Fibroblast of skin of scalp (primary cell): ENCODE measurements around the gene TUT4.

Experiments
- DNase-seq: peaks from one replicate; pipeline ENCODE4 v3.0.0-alpha.2; 2013

TUT4 gene

DNA sequence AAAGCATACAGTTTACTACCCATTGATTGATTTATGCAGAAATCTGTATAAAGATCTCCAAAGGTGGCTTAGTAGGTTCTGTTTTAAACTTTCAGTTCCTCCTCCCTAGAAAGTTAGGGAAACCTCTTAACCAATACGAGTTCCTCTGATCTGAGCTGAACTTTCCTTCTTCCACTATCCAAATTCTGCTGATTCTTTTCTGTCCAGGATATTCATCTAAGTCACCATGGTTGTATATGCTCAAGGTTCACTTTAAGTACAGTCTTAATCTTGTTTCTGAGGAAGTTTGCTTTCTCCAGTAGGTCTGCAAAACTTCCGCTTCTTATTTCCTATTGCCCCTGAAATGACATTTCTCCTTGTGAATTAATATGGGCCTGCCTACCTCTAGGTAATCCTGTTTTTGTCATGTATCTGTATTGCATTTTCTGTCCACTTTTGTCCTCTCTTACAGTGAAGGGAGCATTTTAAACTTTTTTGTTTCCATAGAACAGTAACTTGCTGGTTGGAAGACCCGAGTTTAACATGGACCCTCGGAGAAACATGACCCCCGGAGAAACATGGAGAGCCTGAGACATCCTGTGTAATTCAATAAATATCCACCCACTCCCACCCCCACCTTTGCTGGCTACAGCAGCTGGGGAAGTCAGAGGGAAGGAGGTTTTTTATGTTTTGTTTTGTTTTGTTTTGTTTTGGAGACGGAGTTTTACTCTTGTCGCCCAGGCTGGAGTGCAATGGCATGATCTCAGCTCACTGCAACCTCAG, 16.7 kb upstream of the TUT4 start:
- DNase-seq = no peak

DNA sequence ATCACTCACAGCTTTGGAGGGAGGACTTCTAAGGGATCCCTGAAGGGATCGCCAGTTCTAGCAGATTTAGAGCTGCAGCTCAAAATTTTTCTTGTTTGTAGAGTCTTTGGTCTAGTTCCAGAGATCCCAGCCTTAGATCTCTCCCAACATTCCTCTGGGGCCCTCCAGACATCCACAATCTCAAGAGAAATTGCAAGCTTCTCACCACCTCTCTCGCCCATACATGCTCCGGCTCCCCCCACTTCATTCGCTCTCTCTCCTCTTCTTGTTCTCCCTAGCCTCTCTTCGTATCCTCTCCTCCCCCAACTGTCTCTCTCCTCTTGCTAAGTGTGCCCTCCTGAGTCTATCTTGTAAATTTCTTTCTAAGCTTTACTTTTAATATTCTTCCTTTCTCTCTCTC, 15.1 kb upstream of the TUT4 start:
- peak; percentile 15 for DNase-seq

DNA sequence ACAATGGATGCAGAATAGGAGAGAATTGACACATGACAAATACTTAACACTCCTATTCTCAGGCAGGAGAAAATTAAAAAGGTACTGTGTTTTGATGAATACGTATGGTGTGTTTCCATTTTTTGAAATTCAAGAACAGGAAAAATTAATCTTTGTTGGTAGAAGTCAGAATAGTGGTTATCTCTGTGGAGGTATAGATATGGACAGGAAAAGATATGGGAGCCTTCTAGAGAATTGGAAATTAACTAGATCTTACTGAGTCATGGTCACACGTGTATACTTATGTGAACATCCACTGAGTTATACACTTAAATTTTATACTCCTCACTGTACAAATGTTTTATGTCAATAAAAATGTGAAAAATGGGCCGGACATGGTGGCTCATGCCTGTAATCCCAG, 9.9 kb upstream of the TUT4 start:
- DNase-seq = no peak

DNA sequence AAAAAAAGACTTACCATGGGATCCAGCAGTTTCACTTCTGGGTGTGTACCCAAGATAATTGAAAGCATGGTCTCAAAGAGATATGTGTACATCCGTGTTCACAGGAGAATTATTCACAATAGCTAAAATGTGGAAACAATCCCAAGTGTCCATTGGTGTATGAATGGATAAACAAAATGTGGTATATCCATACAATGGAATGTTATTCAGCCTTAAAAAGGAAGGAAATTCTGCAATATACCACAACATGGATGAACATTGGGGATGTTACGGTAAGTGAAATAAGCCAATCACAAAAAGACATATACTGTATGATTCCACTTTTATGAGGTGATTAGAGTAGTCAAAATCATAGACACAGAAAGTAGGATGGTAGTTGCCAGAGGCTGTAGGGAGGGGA, 7.0 kb upstream of the TUT4 start:
- no peak for DNase-seq

DNA sequence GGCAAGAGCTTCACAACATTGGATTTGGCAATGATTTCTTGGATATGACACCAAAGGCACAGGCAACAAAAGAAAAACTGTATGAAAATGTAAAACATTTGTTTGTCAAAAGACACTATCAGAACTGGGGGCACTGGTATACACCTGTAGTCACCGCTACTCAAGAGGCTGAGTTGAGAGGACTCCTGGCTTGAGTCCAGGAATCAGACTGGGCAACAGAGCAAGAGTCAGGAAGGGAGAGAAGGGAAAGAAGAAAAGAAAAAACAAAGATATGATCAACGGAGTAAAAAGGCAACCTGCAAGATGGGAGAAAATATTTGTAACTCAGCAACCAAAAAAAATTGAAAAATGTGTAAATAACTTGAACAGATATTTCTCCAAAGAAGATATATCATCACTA, 6.0 kb upstream of the TUT4 start:
- no peak for DNase-seq

DNA sequence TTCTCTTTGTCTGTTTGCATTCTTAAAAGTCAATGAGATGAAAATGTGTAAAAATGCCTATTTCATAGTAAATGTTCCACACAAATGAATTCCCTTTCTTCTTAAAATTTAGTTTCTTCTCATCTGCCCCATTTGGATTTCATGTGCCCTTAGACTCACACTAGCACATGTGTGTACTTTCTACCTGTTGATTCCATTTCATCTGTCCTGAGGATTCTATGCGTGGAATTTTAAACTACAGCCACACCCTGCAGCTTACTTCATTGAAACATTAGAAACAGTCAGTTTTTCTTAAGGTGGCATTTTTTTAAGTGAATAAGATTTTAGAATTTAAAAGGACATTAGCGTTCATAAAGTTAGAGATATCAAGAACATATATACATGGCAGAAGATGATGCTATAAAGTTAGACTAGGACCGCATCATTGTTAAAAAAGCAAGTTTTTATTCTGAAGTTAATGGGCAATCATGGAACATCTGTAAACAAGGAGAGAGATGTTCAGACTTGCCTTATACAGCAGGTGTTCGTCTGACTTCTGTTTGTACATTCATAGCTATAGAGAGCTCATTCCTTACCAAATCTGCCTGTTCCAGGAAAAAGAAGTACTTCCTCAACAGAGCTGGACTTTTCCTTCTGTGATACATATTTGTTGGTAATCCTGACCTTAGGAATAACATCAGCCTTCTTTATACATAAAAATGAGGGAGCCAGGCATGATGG, 3.9 kb upstream of the TUT4 start:
- no peak for DNase-seq

DNA sequence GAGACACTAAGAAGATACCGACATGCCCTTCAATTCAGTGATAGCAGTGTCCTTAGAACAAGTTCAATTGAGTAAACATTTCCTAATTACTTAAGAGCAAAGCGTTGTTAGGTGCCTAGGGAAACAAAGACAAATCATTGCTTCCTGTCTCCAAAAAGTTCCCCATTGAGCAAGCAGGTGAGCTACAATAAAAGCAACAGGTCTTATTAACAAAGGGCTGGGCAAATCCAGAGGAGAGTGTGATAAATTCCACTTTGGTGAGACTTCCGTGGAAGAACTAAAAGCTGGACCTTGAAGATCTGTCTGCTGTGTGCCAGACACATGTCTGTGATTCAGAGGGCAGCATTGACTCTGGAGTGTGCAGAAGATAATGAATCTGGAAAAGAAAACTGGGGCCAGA, 1.9 kb upstream of the TUT4 start:
- no peak for DNase-seq

DNA sequence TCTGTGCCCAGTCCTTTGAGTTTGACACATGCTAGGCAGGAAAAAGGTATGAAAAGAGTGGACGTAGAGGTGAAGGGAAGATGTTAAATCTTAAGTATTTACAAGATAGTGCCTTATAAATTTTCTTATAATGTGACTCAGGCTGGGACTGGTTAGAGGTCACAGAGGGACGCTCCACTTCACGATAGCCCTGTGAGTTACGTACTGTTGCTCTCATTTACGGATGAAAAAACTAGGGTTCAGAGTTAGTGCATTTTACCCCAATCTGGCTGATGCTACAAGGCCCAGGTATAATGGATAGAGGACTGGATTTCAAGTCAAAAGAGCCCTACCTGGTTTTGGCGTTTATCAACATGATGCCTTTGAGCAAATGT, 1.4 kb upstream of the TUT4 start:
- no peak for DNase-seq

DNA sequence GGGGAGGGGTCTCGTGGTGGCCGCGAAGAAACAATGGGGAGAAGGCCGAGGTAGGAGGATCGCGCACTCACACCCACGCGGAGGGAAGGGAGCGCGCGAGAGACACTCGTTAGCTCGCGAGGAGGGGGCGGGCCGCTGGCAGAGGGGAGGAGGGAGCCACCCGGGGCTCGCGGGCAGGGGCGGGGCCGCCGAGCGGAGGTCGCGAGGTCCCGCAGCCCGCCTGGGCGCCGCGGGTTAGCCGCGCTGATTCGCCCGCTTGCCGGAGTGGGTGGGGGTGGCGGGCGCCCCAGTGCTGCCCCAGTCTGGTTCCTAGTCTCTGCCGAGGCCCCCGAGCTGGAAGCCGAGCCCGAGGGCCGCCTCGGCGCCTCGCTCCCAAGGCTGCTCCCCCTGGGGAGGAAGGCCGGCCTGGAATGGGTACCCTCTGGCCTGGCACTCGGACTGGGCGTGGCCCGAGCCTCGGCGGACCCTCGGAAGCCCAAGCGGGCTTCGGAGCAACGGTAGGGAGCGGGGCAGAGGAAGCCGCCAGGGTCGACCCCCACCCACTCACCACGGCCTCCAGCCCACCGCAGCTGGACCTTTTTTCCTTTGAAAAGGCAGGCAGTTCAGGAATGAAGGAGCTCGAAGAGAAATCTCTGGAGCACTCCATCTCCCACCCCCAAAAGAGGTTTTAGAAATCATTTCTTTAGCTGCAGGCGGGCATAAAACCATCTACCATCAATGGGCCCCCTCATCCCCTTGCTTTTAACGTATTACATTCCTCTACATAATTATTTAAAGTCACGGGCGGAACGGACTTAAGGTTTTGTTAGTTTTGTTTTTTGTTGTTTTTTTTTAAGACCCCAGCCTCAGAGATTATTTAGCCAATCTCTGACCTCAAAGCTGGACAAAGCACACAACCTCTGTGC, 722 bp upstream of the TUT4 start:
- peak; percentile 90 for DNase-seq

DNA sequence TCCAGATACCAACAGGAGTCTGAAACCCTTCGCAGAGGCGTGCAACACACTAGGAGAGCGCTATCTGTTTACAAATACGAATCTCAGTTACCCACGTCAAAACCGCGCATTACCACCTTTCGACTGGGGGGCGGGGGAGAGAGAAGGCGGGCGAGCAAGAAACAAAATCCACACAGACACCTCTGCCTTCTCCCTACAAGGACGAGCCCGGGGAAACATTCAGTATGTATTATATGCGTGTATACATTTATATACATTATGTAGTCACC, 722 bp downstream of the TUT4 start:
- DNase-seq = peak; percentile 22

DNA sequence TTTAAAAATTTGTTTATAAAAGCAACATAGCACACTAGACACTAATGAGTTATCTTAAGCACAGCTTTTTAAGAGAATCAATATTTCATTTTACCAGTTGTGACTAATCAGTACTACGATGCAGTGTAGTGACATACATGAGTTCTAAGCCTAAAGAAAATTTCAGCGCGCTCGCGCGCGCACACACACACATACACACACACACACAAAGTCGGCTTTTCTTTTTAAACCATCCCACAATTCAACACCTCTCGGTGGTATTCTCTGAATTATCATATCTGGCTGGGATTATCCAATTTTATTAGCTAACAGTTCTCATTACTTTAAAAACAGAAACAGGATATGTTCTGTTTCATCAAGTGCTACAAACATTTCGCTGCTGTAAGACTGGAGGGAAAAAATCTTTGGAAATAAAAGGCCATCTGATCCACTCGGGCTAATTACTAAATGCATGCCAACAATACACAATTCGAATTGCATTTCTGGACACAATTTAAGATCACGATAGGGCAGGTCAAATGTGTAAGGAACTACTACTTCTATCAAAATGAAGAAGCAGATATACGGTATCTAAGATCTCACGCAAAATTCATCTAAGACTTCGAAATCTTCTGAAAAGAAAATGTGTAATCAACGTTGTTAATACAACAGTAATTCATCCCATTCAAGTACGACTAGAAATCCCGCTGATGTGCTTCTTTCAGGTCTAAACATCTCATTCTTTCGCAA, 1.2 kb downstream of the TUT4 start:
- peak; percentile 53 for DNase-seq

DNA sequence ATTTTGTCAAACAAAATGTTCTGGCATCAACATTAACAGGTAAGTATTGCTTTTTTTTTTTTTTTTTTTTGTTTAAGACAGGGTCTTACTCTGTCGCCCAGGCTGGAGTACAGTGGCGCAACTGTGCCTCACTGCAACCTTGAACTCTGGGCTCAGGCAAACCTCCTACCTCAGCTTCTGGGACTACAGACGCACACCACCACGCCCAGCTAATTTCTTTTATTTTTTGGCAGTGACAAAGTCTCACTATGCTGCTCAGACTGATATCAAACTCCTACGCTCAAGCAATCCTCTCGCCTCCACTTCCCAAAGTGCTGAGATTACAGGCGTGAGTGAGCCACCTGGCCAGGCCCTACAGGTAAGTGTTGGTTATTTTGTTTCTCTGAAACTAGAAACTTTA, 2.4 kb downstream of the TUT4 start:
- no peak for DNase-seq

DNA sequence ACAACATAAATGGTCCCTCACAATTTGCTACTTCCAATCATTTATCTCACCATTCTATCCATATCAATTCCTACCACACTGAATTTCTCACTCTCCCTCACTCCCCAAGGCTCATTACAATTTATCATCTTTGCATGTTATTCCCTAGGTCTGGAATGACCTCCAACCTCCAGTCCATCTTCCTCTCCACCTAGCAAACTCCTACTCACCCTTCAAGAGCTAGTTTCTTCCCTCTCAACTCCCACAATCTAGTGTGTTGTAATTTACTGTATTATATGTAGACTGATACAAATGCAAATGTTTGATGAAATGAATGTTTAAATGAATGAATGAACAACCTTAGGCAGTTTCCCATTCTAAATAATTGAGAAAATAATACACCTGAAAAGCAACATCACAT, 3.6 kb downstream of the TUT4 start:
- no peak for DNase-seq

DNA sequence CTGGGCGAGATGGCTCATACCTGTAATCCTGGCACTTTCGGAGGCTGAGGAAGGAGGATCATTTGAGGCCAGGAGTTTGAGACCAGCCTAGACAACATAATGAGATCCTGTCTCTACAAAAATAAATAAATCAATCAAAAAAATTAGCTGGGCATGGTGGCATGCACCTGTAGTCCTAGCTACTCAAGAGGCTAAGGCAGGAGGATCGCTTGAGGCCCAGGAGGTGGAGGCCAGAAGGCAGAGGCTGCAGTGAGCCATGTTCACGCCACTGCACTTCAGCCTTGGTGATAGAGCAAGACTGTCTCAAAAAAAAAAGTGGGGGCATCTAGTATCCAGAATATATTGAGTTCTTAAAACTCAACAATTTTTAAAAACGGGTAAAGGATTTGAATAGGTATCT, 6.0 kb downstream of the TUT4 start:
- no peak for DNase-seq

DNA sequence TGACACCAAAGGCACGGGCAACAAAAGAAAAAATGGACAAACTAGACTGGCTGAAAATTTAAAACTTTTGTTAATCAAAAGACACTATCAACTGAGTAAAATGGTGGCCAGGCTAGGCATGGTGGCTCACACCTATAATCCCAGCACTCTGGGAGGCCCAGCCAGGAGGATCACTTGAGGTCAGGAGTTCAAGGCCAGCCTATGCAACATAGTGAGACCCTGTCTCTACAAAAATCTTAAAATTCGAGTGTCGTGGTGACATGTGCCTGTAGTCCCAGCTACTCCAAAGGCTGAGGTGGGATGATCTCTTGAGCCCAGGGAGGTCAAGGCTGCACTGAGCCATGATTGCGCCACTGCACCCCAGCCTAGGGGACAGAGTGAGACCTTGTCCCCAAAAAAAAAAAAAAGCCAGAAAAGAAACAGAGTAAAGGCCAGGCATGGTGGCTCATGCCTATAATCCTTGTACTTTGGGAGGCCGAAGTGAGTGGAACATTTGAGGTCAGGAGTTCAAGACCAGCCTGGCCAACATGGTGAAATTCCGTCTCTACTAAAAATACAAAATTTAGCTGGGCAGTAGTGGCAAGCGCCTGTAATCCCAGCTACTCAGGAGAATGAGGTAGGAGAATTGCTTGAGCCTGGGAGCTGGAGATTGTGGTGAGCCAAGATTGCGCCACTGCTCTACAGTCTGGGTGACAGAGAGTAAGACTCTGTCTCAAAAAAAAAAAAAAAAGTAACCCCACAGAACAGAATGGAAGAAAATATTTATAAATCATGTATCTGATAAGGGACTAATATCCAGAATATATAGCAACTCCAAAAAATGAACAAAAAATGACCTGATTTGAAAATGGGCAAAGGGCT, 8.0 kb downstream of the TUT4 start:
- DNase-seq = no peak

DNA sequence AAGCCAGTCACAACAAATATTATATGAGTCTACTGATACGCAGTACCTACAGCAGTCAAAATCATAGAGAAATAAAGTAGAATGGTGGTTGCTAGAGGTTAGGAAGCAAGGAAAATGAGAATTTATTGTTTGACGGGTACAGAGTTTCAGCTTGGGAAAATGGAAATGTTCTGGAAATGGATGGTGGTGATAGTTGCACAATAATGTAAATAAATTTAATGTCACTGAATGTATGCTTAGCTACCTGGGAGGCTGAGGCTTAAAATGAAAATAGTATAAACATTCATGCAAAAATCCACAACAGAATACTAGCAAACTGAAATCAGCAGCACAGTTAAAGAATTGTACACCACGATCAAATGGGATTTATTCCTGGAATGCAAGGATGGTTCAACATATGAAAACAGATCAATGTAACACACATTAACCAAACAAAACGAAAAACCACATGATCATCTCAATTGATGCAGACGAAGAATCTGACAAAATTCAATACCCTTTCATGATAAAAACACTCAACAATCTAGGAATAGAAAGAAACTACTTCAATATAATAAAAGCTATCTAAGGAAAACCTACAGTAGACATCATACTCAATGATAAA, 10.7 kb downstream of the TUT4 start:
- no peak for DNase-seq

DNA sequence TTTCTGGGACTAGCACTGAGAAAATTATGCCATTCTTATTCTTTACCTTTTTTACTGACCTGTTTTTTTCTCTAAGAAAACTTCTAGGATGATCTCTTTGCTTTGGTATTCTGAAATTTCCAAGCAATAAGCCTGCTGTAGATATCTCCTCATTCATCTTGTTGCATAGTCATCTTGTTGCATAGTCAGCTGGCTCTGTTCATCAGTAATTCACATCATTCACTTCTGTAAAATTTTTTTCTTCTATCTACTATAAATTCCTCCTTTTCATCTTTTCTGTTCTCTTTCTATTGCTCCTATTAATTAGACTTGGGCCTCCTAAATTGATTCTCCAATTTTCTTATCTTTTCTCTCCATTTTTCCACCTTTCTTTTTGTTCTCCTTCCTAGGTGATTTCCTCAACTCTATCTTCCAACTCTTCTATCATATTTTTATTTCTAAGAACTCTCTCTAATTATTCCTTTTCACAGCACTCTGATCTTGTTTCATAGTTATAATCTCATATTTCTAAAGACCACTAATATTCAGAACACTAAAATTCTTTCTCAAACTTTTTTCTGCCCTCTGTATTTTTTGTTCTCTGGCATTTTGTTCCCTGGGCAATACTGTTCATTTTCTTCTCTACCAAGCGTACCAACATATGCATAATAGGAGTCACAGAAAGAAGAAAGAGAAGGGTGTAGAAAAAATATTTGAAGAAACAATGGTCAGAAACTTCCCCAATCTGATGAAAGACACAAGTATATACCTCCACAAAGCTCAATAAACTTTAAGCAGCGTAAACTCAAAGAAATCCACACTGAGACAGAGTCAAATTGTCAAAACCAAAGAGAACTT, 17.7 kb downstream of the TUT4 start:
- DNase-seq = no peak

DNA sequence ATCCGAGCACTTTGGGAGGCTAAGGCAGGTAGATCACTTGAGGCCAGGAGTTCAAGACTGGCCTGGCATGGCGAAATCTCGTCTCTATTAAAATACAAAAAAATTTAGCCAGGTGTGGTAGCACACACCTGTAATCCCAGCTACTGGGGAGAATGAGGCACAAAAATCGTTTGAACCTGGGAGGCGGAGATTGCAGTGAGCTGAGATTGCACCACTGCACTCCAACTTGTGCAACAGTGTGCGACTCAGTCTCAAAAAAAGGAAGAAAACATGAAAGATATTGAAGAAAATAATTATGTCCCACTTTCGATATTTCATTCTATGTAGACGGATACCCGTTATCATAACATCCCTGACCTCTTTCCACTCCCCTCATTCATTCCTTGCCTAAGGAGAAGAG, 19.2 kb downstream of the TUT4 start:
- DNase-seq = no peak

DNA sequence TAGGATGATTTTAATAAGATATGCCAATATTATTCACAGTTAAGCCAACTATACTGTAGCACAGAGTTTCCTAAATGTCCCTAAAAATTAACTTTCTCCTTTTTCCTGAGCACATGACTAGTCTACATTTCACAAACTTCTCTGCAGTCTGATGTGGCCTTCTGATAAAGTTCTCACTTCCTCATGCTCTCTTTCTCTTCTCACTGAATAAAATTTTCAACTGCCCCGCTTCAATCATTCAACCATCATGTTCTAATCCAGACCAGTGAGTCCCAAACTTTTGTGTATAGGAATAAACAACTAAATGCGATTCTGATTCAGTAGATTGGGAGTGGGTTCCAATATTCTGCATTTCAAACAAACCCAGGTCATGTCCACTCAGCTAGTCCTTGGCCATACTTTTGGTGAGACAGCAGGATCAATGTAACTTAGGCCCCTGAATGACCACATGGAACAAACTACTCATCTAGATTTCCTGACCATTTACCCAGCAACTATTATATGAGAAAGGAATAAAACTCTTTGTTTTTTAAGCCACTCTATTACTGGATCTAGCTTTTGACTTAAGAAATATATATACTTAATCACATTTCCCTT, 20.1 kb downstream of the TUT4 start:
- no peak for DNase-seq

DNA sequence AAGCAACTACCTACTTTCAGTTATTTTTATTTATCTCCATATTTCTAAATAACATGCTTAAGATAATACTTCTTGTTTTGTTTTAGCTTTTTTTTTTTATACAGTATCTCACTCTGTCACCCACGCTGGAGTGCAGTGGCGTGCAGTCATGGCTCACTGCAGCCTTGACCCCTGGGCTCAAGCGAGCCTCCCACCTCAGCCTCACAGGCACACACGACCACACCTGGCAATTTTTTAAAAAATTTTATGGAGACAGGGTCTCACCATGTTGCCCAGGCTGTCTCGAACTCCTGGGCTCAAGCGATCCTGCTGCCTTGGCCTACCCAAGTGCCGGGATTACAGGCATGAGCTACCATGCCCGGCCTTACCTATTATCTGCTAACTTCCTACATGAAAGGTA, 20.6 kb downstream of the TUT4 start:
- DNase-seq = no peak
